NCI-H1092 (cell line): ENCODE results near the gene CKLF.
"Not testable (repeated sequence)": the region's sequence is repeated elsewhere in the genome, so short reads cannot be mapped to it uniquely, and the experiment has no call there.

Experiments
- DNase-seq: peaks from one replicate; lab custom pipeline; 2025; lab: John Stamatoyannopoulos, UW

Gene CKLF

GRCh38 chr16:66543541-66543940 is 8.8 kb upstream of the CKLF start:
- no peak for DNase-seq

- DNase-seq = peak; percentile 36
Measured at GRCh38 chr16:66544016-66544757, 8.2 kb upstream of the CKLF start.

GRCh38 chr16:66547101-66547989 is 5.0 kb upstream of the CKLF start:
- DNase-seq = peak; percentile 51

- no peak for DNase-seq
Measured at GRCh38 chr16:66548068-66548467, 4.3 kb upstream of the CKLF start.

GRCh38 chr16:66548868-66549267 is 3.5 kb upstream of the CKLF start:
- no peak for DNase-seq

GRCh38 chr16:66549284-66550131 is 2.9 kb upstream of the CKLF start, which contains the start of gene TK2:
Gene TK2 (minus strand): TSS chr16:66550122. CDS start chr16:66550061, 61 bp downstream.
- DNase-seq = peak; percentile 73

GRCh38 chr16:66551348-66551759 is 1.0 kb upstream of the CKLF start:
- peak; percentile 33 for DNase-seq

- no peak for DNase-seq
Measured at GRCh38 chr16:66551788-66552285, 539 bp upstream of the CKLF start.

- DNase-seq = no peak
Measured at GRCh38 chr16:66553223-66553622, 847 bp downstream of the CKLF start.

- DNase-seq = no peak
Measured at GRCh38 chr16:66554021-66554420, 1.6 kb downstream of the CKLF start.

- no peak for DNase-seq
Measured at GRCh38 chr16:66554495-66554894, 2.1 kb downstream of the CKLF start.

GRCh38 chr16:66560107-66560506 is 7.7 kb downstream of the CKLF start:
- DNase-seq = no peak

- no peak for DNase-seq
Measured at GRCh38 chr16:66561381-66562080, 9.2 kb downstream of the CKLF start.

GRCh38 chr16:66562409-66562808 is 10.0 kb downstream of the CKLF start:
- no peak for DNase-seq

GRCh38 chr16:66562986-66563385 is 10.6 kb downstream of the CKLF start:
- no peak for DNase-seq

GRCh38 chr16:66563574-66564334 is 11.4 kb downstream of the CKLF start:
- DNase-seq = no peak

GRCh38 chr16:66566051-66566901 is 13.9 kb downstream of the CKLF start, which contains the start of gene CMTM1:
Gene CMTM1 (plus strand): TSS chr16:66566439. CDS start chr16:66566514, 75 bp downstream.
- no peak for DNase-seq

GRCh38 chr16:66567270-66567669 is 14.9 kb downstream of the CKLF start:
- DNase-seq = not testable (repeated sequence)

GRCh38 chr16:66568355-66568754 is 16.0 kb downstream of the CKLF start:
- no peak for DNase-seq
